Activated T-helper 2 cell treated with anti-CD3 and anti-CD28 coated beads, Interferon-gamma antibody, Interleukin-2, Interleukin-4, amounts not matched to agents 10 μg/mL and 5 μg/mL and 100 μg/mL, durations not matched to agents 14 hours and 24 hours and 36 hours (primary cell): ENCODE measurements around the gene ZNF223. TPM values are rescaled to one million over a fixed set of nuclear protein-coding genes. Genes with fewer than 3 reads are reported as not detected.

Experiments
- DNase-seq: peaks from one replicate; pipeline ENCODE4 v3.0.0; 2021; ENCODE audit warnings: low spot score
- H3K27ac Mint-ChIP-seq: one replicate; pipeline ENCODE4 v1.8.0; 2021; ENCODE audit warnings: mixed read lengths
- H3K27me3 Mint-ChIP-seq: one replicate; pipeline ENCODE4 v1.8.0; 2021; ENCODE audit warnings: low read depth, mixed read lengths
- H3K36me3 Mint-ChIP-seq: one replicate; pipeline ENCODE4 v1.8.0; 2021; ENCODE audit warnings: low read depth, mixed read lengths
- H3K4me1 Mint-ChIP-seq: one replicate; pipeline ENCODE4 v1.8.0; 2021; ENCODE audit warnings: low read depth, mixed read lengths
- H3K4me3 Mint-ChIP-seq: one replicate; pipeline ENCODE4 v1.8.0; 2021; ENCODE audit warnings: low read depth, mild to moderate bottlenecking, moderate library complexity, mixed read lengths
- H3K9me3 Mint-ChIP-seq: one replicate; pipeline ENCODE4 v1.8.0; 2021; ENCODE audit warnings: mixed read lengths
- intact Hi-C: fragments of 100-400 bp; cut with micrococcal nuclease; formaldehyde crosslinking; loops from one replicate; pipeline ENCODE4 v1.15.1; 2023
- total RNA-seq: library from RNA; stranded (reverse); gene quantifications from 2 replicates; pipeline ENCODE4 v1.2.3, GENCODE V29; 2022

Gene ZNF223
- total RNA-seq, result not detected in 2 replicates

- Mint-ChIP-seq H3K27me3 (no peaks in the 10 kb centered on the region), H3K9me3 (peaks cover 40% of the 10 kb centered on the region), H3K36me3 (peaks cover 3% of the 10 kb centered on the region), H3K4me3 (peak within 1 kb of the TSS; percentile 76), H3K27ac (no peak within 1 kb of the TSS), H3K4me1 (peaks cover 6% of the 10 kb centered on the region)
- intact Hi-C loops, result loop anchor here (2.0 kb wide), 1 partner anchor 49 kb away; the partner anchor contains the start of gene ZNF230
- no peak for DNase-seq
These were observed at the start of gene ZNF223 for GRCh38 chr19:44051650-44052402. Gene ZNF223 (plus strand): TSS chr19:44052036. CDS start chr19:44055177, 3,141 bp downstream.

- Mint-ChIP-seq H3K27me3 (no peaks in the 10 kb centered on the region), H3K4me3 (peak overlapping the region; percentile 100), H3K36me3 (peaks cover 43% of the 10 kb centered on the region), H3K4me1 (peaks cover 15% of the 10 kb centered on the region), H3K27ac (peak overlapping the region; percentile 97), H3K9me3 (peaks cover 52% of the 10 kb centered on the region)
- intact Hi-C loops, result loop anchor here (1.0 to 10.0 kb wide), 9 partner anchors 18 to 211 kb away; partner anchors contain the start of genes ZNF155, ZNF222, ZNF224 and ZNF225
- DNase-seq, result no peak
These were observed 49.6 kb upstream of the ZNF223 start for GRCh38 chr19:44002212-44002565.

- no peaks in the 10 kb centered on the region for H3K27me3 Mint-ChIP-seq
These were observed 49.0 kb upstream of the ZNF223 start, which contains the start of gene ZNF230 for GRCh38 chr19:44002566-44003460. Gene ZNF230 (plus strand): TSS chr19:44002957. CDS start chr19:44007079, 4,122 bp downstream.

GRCh38 chr19:44003461-44004009 lies 48.3 kb upstream of the ZNF223 start:
- Mint-ChIP-seq H3K36me3 (peaks cover 47% of the 10 kb centered on the region), H3K4me3 (peak overlapping the region; percentile 100), H3K4me1 (peaks cover 15% of the 10 kb centered on the region), H3K9me3 (peaks cover 53% of the 10 kb centered on the region), H3K27me3 (no peaks in the 10 kb centered on the region), H3K27ac (peak overlapping the region; percentile 97)
- intact Hi-C loops, result loop anchor here (2.0 to 10.0 kb wide), 4 partner anchors 47 to 161 kb away; partner anchors contain the start of genes ZNF224, ZNF226 and ZNF284
- no peak for DNase-seq

More at GRCh38 chr19:44002566-44003460, 49.0 kb upstream of the ZNF223 start, which contains the start of gene ZNF230:
- Mint-ChIP-seq H3K4me3 (peak within 1 kb of the TSS; percentile 100), H3K4me1 (peaks cover 15% of the 10 kb centered on the region), H3K9me3 (peaks cover 53% of the 10 kb centered on the region), H3K27ac (peak within 1 kb of the TSS; percentile 97), H3K36me3 (peaks cover 46% of the 10 kb centered on the region)
- DNase-seq, result peak; percentile 81
- intact Hi-C loops, result loop anchor here (1.0 to 10.0 kb wide), 9 partner anchors 19 to 210 kb away; partner anchors contain the start of genes ZNF155, ZNF222, ZNF224 and ZNF225

- Mint-ChIP-seq H3K27ac (no peak overlapping the region), H3K27me3 (no peaks in the 10 kb centered on the region), H3K36me3 (peaks cover 68% of the 10 kb centered on the region), H3K4me3 (no peak overlapping the region), H3K4me1 (peaks cover 15% of the 10 kb centered on the region), H3K9me3 (peaks cover 57% of the 10 kb centered on the region)
- intact Hi-C loops, result loop anchor here (10.0 kb wide), 1 partner anchor 159 kb away; the partner anchor contains the start of gene ZNF226
- no peak for DNase-seq
These were observed 45.9 kb upstream of the ZNF223 start for GRCh38 chr19:44005973-44006372.

- DNase-seq, result no peak
- peaks cover 73% of the 10 kb centered on the region for H3K36me3 Mint-ChIP-seq
- H3K4me1 Mint-ChIP-seq, result peaks cover 8% of the 10 kb centered on the region
- H3K4me3 Mint-ChIP-seq, result no peak overlapping the region
- H3K27ac Mint-ChIP-seq, result no peak overlapping the region
- H3K9me3 Mint-ChIP-seq, result peaks cover 62% of the 10 kb centered on the region
- no peaks in the 10 kb centered on the region for H3K27me3 Mint-ChIP-seq
- intact Hi-C loops, result loop anchor here (10.0 kb wide), 1 partner anchor 157 kb away; the partner anchor contains the start of gene ZNF226
These were observed 44.4 kb upstream of the ZNF223 start for GRCh38 chr19:44007473-44007872.

- Mint-ChIP-seq H3K27me3 (no peaks in the 10 kb centered on the region), H3K4me1 (no peaks in the 10 kb centered on the region), H3K36me3 (peaks cover 73% of the 10 kb centered on the region), H3K27ac (no peak overlapping the region), H3K4me3 (no peak overlapping the region), H3K9me3 (peaks cover 87% of the 10 kb centered on the region)
- intact Hi-C loops, result no loop called here
- no peak for DNase-seq
These were observed 41.4 kb upstream of the ZNF223 start for GRCh38 chr19:44010468-44010867.

GRCh38 chr19:44019498-44019897 lies 32.3 kb upstream of the ZNF223 start:
- intact Hi-C loops, result no loop called here
- no peaks in the 10 kb centered on the region for H3K4me1 Mint-ChIP-seq
- H3K27me3 Mint-ChIP-seq, result no peaks in the 10 kb centered on the region
- no peak overlapping the region for H3K4me3 Mint-ChIP-seq
- H3K27ac Mint-ChIP-seq, result no peak overlapping the region
- H3K36me3 Mint-ChIP-seq, result no peaks in the 10 kb centered on the region
- peaks cover 62% of the 10 kb centered on the region for H3K9me3 Mint-ChIP-seq
- DNase-seq, result no peak

GRCh38 chr19:44021221-44021620 lies 30.6 kb upstream of the ZNF223 start:
- H3K9me3 Mint-ChIP-seq, result peaks cover 59% of the 10 kb centered on the region
- DNase-seq, result no peak
- H3K4me3 Mint-ChIP-seq, result no peak overlapping the region
- H3K36me3 Mint-ChIP-seq, result peaks cover 16% of the 10 kb centered on the region
- H3K4me1 Mint-ChIP-seq, result peaks cover 15% of the 10 kb centered on the region
- no peak overlapping the region for H3K27ac Mint-ChIP-seq
- intact Hi-C loops, result no loop called here
- no peaks in the 10 kb centered on the region for H3K27me3 Mint-ChIP-seq

- Mint-ChIP-seq H3K27me3 (no peaks in the 10 kb centered on the region), H3K4me3 (peak overlapping the region; percentile 95), H3K36me3 (peaks cover 48% of the 10 kb centered on the region), H3K4me1 (peaks cover 15% of the 10 kb centered on the region), H3K9me3 (peaks cover 60% of the 10 kb centered on the region), H3K27ac (no peak overlapping the region)
- intact Hi-C loops, result loop anchor here (1.0 kb wide), 2 partner anchors 23 to 47 kb away; partner anchors contain the start of genes ZNF230 and ZNF284
- no peak for DNase-seq
These were observed 27.0 kb upstream of the ZNF223 start for GRCh38 chr19:44024900-44025216.

- Mint-ChIP-seq H3K36me3 (peaks cover 54% of the 10 kb centered on the region), H3K27ac (peak within 1 kb of the TSS; percentile 70), H3K9me3 (peaks cover 61% of the 10 kb centered on the region), H3K4me1 (peaks cover 15% of the 10 kb centered on the region), H3K4me3 (peak within 1 kb of the TSS; percentile 95), H3K27me3 (no peaks in the 10 kb centered on the region)
- DNase-seq, result peak; percentile 74
- intact Hi-C loops, result loop anchor here (1.0 kb wide), 2 partner anchors 23 to 47 kb away; partner anchors contain the start of genes ZNF230 and ZNF284
These were observed 26.5 kb upstream of the ZNF223 start, which contains the start of gene ZNF222 for GRCh38 chr19:44025217-44025936. Gene ZNF222 (plus strand): TSS chr19:44025379. CDS start chr19:44025437, 58 bp downstream.
